Activated CD8-positive, alpha-beta memory T cell treated with anti-CD3 and anti-CD28 coated beads for 4 hours (primary cell): Measurements from ENCODE around the gene SLC25A10.

Source experiments
- DNase-seq, 2 donors: peaks; one replicate each; pipeline ENCODE4 v3.0.0-alpha.2; 2020; ENCODE audit warnings: low read depth in 2 of 2

The SLC25A10 gene

DNA sequence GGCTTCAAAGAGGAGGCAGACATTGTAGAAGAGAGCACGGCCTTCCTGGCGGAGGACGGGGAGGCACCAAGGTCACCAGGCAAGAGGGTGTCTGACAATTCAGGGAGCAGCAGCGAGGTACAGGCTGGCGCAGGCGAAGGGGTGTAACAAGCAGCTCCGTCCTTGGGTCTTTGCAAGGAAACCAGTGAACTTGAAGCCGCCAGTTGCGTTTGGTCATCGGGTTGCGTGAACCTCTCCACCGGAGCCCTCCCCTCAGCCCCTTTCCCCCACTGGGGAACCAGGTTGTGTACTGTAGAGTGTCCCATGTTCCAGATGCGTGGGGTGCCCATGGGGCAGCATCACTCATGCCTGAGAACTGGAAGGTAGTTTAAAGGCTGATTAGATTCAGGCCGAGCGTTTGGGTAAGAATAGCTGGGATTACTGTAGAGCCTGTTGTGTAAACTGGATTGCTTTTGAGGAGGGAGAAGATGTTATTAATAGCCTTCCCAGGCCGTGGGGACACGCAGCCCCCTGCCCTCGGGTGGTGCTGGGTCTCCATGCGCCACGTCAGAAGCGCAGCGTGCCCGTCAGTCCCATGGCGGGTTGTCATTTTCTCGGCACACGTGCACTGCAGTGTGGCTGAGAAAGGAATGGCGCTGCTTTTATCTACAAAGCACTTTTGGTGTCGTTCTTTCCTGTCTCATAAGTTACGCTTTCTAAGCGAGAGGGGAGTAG lies 6.4 kb upstream of the SLC25A10 start:
- no peak for DNase-seq

DNA sequence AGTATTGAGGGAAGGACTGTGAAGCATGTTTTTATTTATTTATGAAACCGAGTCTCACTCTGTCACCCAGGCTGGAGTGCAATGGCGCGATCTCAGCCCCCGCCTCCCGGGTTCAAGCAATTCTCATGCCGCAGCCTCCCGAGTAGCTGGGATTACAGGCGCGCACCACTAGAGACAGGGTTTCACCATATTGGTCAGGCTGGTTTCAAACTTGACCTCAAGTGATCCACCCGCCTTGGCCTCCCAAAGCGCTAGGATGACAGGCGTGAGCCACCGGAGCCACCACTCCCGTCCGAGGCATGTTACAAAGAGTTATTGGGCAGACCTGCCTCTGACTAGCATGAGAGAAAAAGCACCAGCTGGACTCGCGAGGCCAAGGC lies 5.9 kb upstream of the SLC25A10 start:
- no peak for DNase-seq

DNA sequence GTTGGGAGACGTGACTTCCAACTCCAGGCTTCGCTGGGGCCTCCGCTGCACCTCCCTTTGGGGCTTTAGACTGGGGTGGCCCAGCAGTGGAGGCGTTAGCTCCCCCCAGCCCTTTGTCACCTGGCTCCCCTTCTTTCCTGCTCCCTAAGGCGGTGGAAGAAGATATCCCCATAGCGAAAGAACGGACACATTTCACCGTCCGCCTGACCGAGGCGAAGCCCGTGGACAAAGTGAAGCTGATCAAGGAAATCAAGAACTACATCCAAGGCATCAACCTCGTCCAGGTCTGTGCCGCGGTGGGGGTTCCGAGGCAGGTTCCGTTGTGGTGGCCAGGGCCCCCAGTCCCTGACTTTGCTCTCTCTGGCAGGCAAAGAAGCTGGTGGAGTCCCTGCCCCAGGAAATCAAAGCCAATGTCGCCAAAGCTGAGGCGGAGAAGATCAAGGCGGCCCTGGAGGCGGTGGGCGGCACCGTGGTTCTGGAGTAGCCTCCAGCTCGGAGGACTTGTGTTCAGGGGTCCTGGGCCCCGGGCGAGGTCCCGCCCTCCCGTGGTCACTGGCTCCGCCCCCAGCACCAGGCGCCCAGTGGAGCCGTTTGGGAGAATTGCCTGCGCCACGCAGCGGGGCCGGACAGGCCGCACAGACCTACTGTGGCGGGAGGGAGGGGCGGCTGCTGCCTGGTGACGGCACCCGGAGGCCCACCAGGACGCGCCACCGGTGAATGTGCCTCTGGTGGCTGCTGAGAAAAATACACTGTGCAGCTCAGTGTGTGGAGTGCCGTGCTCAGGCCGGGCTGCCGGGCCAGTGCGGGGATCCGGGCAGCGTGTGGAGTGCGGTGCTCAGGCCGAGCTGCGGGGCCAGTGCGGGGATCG lies 5.1 kb upstream of the SLC25A10 start:
- DNase-seq = no peak

DNA sequence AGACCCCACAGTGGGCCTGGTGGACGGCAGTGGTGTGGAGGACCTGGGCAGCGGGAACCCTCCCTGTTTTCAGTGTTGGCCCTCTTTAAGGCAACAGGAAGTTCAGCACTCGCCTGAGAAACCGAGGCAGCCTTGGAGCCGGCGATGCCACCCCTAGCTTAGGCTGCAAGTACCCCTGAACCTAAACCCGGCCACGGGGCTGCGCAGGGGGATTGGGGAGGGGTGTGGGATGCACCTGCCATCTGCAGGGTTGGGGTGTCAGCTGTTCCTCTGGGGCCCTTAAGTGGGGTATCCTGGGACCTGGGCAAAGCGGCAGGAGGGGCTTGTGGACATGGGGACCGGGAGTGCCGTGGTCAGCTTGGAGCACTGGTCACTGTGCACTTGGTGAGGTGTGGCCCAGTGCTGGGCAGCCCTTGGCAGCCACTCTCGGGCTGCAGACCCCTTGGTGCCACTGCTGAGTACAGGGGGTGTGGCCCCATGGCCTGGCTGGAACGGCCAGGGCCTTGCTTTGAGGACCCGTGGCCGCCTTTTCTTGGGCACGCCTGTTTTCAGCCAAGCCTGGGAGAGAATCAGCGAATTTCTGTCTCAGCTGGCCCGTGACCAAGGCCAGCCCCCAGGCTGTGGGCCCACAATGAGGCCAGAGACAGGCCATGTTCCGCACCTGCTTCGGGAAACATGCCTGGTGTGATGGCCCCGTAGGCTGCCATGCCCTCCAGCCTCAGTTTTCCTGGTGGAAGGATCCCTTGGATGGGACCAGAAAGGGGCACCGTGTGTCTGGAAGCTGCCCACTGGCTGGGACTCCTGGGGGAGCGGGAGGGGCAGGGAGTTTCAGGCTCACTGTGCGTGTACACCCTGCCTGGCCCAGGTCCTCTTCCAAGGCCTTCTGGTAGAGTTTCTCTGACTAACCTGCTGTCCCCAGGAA lies 4.1 kb upstream of the SLC25A10 start:
- no peak for DNase-seq

DNA sequence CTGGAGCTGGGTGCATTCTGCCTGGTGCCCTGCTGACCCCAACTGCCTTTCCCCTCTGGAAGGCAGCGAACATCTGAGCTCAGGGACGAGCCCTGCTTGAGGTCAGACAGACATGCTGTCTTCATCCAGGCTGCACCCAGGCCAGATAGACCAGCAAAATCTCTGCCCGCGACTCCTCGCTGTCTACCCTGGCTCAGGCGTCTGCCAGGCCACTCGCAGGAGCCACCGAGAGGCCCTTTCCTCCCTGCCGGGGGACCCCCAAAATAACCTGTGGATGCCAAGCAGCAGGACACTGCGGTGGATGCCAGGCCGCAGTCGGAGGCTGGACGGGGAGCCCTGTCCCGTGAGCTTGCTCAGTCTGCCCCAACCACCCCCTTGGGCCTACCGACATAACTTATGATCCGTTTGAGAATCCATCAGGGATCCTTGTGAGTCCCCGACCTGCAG lies 3.3 kb upstream of the SLC25A10 start:
- DNase-seq = no peak

DNA sequence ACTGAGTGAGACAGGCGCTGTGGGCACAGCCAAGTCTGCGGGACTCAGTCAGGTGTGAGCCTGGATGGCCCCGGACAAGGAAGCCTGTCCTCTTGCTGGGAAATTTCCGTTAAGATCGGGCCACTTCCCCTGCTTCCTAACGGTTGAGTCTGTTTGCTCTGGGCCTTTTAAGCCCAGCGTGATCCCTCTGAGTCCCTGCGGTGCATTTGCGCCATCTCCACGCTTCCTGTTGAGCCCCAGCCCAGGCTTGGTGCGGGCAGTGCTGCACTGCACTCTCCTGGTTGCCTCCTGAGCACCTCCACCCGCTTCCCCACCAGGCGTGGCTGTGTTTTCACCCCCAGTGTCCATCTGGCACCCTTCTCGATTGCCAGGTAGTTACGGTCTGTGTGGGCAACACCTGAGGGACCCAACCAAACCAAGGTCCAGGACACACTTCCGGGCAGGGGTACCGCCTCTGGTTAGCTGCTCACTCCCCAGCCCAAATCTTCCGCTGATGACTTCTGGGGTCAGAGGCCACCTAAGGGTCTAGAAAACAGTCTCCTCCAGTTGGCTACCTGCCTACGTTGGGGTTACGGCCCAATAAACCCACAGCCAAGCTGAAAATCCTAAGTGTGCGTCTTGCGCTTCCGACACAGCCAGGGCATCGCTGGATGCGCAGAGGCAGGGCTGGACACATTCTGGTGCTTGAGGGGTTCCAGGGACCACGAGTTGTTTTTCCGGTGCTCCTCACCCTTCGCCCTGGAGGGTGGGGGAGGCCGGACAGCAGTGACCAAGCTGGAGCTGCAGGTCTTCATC lies 1.4 kb upstream of the SLC25A10 start:
- no peak for DNase-seq

DNA sequence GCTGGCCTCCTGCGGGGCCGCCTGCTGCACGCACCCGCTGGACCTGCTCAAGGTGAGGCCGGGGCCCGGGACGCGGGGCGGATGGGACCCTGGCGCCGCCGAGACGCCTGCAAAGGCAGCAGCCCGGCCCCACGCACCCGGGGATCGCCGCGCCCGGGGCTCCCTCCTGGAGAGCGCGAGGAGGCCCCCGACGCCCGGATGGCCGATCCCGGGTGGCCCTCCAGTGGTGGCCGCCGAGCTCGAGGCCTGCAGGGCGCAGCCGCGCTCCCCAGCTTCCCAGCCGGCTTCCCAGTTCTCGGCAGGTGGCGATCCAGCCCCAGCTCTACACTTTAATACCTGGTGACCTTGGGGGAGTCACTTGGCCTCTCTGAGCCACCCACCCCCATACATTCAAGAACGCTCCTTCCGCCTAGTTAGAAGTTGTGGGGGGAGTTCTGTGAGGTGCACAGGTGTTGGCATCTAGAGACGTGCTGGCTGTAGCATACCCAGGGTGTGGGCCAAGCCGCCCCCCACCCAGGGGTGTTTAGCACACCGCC lies 452 bp downstream of the SLC25A10 start:
- DNase-seq = no peak

DNA sequence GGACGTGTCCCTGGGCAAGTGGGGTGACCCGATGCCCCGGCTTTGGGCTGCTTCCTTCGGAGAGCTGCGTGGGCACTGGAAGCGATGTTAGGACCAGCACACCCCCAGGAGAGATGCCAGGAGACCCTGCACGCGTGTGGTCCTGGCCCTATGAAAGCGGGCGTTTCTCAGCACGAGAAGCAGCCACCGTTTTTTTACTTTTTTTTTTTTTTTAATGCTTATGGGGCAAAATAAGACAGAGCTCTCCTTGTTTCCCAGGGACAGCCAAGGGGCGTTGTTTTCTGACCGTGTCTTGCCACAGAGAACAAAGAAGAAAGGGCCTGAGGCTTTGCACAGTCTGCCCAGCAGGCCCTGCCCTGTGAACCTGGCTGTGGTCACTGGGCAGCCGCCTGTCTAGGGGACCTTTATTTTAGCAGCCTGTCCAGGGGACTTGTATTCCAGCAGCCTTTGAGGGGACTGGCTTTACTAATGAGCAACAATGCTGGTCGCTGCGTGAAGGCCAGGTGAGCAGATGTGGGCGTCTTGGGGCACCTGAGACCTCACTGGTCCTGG lies 996 bp downstream of the SLC25A10 start:
- DNase-seq = no peak

DNA sequence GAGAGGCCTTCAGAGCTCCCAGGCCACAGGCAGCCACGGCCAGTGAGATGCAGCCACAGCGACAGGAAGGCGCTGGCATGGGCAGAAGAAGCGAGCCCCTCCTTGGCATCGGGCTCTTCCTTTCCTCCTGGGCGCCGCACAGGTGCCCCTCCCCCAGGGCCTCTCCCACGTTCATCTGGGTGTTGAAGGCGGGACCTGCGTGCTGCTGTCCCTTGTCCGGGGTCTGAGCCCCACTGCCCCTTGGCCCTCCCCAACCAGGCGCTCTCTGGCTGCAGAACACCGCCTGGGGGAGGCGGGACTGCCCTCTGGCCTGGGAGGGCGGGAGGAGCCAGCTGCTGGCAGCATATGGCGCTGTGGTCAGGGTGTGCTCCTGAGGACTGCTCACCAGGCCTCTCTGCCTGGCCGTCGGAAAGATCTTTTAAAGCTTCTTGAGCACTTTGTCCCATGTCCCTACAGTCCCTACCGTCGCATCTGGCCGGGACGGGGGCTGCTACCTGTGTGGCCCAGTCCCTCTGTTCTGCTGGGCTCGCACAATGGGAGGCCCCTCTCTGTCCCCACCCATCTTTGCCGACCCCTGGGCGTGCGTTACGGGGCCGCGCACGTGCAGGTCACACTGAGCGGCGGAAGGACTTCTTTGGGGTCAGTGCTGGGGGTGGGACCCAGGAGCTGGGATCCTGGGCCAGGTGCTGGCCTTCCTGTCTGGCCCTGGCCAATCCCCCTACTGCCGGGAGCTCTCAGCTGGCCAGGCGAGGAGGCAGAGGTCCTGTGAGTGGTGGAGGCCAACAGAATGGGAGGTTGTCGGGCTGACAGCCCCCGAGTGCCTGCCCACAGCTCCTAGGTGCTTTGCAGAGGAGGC lies 1.7 kb downstream of the SLC25A10 start:
- DNase-seq = no peak

DNA sequence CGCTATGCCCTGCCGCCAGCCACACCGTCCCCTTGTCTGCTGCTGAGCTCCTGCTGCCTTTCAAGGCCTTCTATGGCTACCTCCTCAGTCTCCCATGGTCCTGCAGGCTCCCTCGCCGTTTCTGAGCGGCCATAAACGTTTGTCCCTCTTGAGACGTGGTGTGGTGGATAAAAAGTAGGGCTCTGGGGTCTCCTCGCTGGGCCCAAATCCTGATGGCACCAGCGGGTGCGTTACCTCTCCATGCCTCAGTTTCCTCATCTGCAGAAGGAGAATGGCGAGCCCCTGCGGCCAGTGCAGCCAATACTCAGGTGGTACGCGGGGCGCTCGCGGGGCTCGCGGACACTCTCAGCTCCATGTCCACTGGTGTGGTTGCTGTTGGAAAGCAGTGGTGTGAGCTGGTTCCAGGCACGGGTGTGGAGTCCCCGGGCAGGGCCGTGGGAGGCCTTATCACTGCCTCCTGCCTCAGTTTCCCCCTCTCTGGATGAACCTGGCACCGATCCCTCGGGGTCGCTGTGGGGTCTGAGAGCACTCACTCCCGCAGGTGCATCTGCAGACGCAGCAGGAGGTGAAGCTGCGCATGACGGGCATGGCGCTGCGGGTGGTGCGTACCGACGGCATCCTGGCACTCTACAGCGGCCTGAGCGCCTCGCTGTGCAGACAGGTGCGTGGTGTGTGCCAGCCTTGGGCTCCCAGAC lies 2.5 kb downstream of the SLC25A10 start:
- DNase-seq = no peak

DNA sequence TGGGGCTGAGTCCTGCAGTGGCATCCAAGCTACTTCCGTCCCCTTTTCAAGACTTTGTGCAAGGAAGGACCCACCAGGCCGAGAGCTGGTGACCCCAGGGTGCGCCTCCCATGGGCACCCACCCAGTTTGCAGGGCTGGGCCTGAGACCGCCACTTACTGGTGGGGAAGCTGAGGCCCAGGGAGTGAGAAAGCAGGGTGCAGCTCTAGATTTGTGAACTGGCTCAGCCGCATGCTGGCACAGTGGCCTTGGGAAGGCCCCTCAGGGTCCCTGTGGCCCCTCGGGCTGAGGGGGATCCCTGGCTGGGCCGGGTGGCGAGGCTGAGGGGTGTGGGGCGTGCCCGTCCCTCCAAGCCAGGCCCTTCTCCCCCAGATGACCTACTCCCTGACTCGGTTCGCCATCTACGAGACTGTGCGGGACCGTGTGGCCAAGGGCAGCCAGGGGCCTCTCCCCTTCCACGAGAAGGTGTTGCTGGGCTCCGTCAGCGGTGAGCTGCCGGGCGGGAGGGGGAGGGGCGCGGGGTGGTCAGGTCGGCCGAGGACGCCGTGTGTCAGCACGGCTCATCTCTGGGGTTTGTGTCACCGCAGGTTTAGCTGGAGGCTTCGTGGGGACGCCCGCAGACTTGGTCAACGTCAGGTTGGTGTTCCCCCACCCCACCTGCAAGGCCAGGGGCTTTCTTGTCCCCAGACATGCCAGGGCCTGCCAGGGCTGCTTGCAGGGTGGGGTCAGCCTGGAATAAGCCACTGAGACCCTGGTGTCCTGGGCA lies 3.2 kb downstream of the SLC25A10 start:
- DNase-seq = no peak

DNA sequence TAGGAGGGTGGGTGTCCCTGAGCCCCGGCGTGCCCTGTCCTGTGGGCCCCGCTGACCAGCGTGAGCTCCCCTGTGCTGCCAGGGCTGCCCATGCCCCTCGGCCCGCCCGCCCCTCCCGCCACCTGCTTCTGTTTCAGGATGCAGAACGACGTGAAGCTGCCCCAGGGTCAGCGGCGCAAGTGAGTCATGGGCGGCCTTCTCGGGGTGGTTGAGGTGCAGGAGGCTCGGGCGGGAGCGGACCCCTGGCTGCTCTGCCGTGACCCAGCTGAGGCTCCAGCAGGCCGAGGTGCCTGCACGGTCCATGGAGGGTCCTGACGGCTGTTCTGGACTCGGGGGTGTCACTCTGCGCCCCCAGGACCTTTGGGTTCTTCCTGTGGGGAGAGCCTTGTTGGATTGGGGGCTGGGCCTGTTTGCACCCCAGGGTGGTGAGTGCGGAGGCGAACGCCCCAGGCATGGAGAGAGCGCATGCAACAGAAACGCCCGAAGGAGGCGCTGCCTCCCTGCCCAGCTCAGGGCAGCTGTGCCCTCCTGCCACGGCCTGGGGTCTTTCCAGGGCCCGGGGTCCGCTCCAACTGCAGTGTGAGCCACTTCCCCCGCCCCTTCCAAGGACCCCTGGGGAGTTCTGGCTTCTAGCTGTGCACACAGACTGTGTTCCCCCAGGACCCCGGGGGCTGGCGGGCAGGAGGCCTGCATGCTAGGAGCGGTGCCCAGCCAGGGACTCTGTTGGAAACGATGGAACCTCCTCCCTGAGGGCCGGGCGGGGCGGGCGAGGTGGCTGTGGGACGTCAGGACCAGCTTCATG lies 4.0 kb downstream of the SLC25A10 start:
- no peak for DNase-seq

DNA sequence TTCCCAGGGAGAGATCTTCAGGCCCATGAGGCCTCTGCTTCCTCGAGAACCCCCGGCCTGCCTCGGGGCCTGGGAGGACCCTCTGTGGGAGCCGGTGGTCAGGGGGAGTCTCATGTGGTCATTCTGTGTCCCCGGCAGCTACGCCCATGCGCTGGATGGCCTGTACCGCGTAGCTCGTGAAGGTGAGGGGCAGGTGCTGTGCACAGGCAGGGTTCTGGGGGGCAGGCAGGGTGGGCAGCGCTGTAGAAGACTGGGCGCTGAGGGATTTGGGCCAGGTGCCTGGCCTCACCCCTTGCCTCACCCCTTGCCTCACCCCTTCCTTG lies 4.6 kb downstream of the SLC25A10 start:
- no peak for DNase-seq

DNA sequence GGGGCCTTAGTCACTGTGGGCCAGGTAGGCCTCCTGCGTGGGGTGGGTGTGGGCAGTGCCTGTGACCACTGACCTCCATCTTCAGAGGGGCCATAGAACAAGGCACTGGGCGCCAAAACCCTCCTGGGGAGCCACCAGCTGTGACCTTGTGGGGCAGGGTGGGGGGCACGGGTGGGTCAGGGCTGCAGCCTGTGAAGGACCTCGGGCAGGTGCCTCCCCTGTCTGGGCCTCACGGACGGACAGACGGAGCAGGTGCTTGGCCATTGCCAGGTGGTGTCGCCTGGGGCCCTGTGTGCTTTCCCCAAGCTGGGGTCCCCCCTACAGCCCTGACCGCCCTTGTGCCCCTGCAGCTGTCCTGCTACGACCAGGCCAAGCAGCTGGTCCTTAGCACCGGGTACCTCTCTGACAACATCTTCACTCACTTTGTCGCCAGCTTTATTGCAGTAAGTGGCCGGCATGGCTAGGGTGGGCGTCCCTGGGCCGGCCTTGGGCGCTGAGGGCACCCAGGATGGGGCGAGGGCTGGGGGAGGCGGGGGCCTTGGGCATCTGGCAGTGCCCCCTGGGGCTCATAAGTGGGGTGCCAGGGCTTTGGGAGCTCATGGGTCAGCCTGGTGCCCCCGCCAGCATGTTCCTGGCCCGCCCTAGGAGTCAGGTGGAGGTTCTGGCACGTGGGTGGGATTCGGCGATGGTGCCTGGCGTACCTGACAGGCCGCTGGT lies 5.1 kb downstream of the SLC25A10 start:
- no peak for DNase-seq

DNA sequence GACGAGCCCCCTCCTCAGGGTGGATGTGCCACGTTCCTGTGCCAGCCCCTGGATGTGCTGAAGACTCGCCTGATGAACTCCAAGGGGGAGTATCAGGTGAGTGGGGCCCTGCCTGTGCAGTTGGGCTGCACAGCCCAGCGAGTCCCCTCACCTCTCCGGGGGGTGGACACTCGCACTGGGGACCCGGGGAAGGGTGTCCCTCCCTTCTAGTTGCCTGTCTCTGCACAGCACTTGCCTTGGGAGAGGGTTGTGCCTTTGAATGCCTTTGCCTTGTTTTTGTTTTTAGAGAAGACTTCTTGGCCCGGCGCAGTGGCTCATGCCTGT lies 5.6 kb downstream of the SLC25A10 start:
- no peak for DNase-seq

DNA sequence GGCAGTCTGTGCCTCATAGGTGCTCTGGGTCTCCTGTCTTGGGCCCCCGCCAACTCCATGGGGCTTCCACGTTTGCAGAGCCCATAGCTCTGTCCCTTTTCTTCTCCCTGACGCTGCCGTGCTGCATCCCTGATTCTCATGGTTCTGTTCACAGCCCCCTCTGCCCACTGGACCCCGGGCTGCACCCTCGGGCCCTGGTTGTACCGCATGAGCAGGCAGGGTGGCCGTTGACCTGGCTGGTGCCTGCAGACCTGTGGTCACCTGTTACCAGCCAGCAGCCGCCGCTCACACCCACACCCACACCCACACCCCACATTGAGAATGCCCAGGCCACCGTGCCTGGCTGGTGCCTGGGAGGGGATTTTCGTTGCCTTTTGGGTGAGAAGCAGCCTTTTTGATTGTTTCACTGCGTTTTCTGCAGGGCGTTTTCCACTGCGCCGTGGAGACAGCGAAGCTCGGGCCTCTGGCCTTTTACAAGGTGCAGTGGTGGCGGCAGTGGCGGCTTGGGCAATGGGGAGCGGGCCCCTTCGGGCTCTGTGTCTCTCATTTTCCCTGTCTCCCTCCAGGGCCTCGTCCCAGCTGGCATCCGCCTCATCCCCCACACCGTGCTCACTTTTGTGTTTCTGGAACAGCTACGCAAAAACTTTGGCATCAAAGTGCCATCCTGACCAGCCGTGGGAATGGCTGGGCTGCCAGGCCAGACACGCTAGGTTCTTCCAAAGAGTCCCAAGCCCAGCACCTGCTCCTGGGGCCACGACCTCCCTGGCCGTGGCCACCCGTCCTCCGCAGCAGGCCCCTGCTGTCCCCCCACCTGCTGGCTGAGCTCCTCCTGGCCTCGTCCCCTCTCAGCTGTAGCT lies 7.6 kb downstream of the SLC25A10 start:
- DNase-seq = no peak
